HEK293 (cell line): ENCODE results near the gene INPP5F.

Source experiments
- CTCF ChIA-PET: fragments of 350-600 bp; formaldehyde crosslinking; extraction: SDS; loops from one replicate; lab custom pipeline; 2021; ENCODE audit warnings: antibody characterized with exemption; lab: Yijun Ruan, JAX
- POLR2A ChIA-PET: fragments of 300-600 bp; formaldehyde crosslinking; extraction: SDS; loops from one replicate; lab custom pipeline; 2020; ENCODE audit warnings: antibody characterized with exemption, inconsistent platforms; lab: Yijun Ruan, JAX
- H3K27ac ChIP-seq: fragments of 200-500 bp; sonication (Bioruptor generic); 2 replicates; pipeline ENCODE4 v1.5.1; 2014; ENCODE audit warnings: low read depth, low read length, control low read depth, inconsistent platforms; ENCODE audit errors: extremely low read depth
- H3K36me3 ChIP-seq, 2 experiments: fragments of 200-500 bp in 1 of 2; sonication (Bioruptor generic) in 1 of 2; 1 replicate in 1 of 2; 2 replicates in 1 of 2; pipeline ENCODE4 v1.5.1; 2014 to 2017; ENCODE audit warnings: inconsistent platforms in 2 of 2, low read length in 2 of 2; ENCODE audit not compliant: control insufficient read depth in 2 of 2, insufficient read depth in 1 of 2
- H3K4me1 ChIP-seq: fragments of 200-500 bp; sonication (Bioruptor generic); 2 replicates; pipeline ENCODE4 v1.5.1; 2014; ENCODE audit warnings: mild to moderate bottlenecking, low read length, inconsistent platforms; ENCODE audit not compliant: control insufficient read depth, insufficient read depth
- H3K4me3 ChIP-seq: 2 replicates; pipeline ENCODE4 v1.5.1; 2011; ENCODE audit warnings: low read depth, mild to moderate bottlenecking, control low read depth, low read length, moderate library complexity
- H3K9me3 ChIP-seq: fragments of 200-500 bp; sonication (Bioruptor generic); 2 replicates; pipeline ENCODE4 v1.5.1; 2014; ENCODE audit warnings: low read depth, low read length, inconsistent platforms; ENCODE audit not compliant: control insufficient read depth, insufficient read depth
- CTCF ChIP-seq: fragments of 450-650 bp; formaldehyde crosslinking; IDR thresholded peaks from 2 replicates; pipeline ENCODE4 v1.5.1; 2016; ENCODE audit warnings: missing biosample characterization, missing genetic modification characterization
- EGR2 ChIP-seq: fragments of 450-650 bp; formaldehyde crosslinking; IDR thresholded peaks from 2 replicates; pipeline ENCODE4 v1.5.1; 2016; ENCODE audit warnings: low read depth, missing biosample characterization, missing genetic modification characterization
- REST ChIP-seq: fragments of 450-650 bp; formaldehyde crosslinking; IDR thresholded peaks from 2 replicates; pipeline ENCODE4 v1.5.1; 2016; ENCODE audit warnings: missing biosample characterization, missing genetic modification characterization
- ZNF175 ChIP-seq: fragments of 450-650 bp; formaldehyde crosslinking; IDR thresholded peaks from 2 replicates; pipeline ENCODE4 v1.5.1; 2016; ENCODE audit warnings: missing biosample characterization, missing genetic modification characterization
- ZNF202 ChIP-seq: fragments of 450-650 bp; formaldehyde crosslinking; IDR thresholded peaks from 2 replicates; pipeline ENCODE4 v1.5.1; 2016; ENCODE audit warnings: missing biosample characterization, missing genetic modification characterization, borderline replicate concordance
- ZNF248 ChIP-seq: fragments of 450-650 bp; formaldehyde crosslinking; IDR thresholded peaks from 2 replicates; pipeline ENCODE4 v1.5.1; 2017; ENCODE audit warnings: missing biosample characterization, missing genetic modification characterization
- ZNF274 ChIP-seq, 2 experiments: fragments of 200-500 bp in 1 of 2; fragments of 450-650 bp in 1 of 2; sonication (Bioruptor generic) in 1 of 2; formaldehyde crosslinking in 1 of 2; IDR thresholded peaks; 2 replicates each; pipeline versions ENCODE4 v1.5.1 to v1.6.1; 2014 to 2016; ENCODE audit warnings: borderline replicate concordance in 1 of 2, inconsistent platforms in 1 of 2, low read length in 1 of 2, missing biosample characterization in 1 of 2, missing genetic modification characterization in 1 of 2
- ZNF785 ChIP-seq: fragments of 450-650 bp; formaldehyde crosslinking; IDR thresholded peaks from 2 replicates; pipeline ENCODE4 v1.5.1; 2016; ENCODE audit warnings: missing biosample characterization, missing genetic modification characterization
- ZNF830 ChIP-seq: fragments of 450-650 bp; IDR thresholded peaks from 2 replicates; pipeline ENCODE4 v1.5.0; 2018; ENCODE audit warnings: missing biosample characterization, missing genetic modification characterization, low read depth, mild to moderate bottlenecking, moderate library complexity
- TF ChIP-seq, protein P1 (sequence below): fragments of 450-650 bp; formaldehyde crosslinking; IDR thresholded peaks from 2 replicates; pipeline ENCODE4 v1.5.1; 2017; ENCODE audit warnings: missing biosample characterization, missing genetic modification characterization
- TF ChIP-seq, protein P2 (sequence below): fragments of 450-650 bp; formaldehyde crosslinking; IDR thresholded peaks from 2 replicates; pipeline ENCODE4 v1.5.1; 2016; ENCODE audit warnings: missing biosample characterization, missing genetic modification characterization

INPP5F gene

DNA sequence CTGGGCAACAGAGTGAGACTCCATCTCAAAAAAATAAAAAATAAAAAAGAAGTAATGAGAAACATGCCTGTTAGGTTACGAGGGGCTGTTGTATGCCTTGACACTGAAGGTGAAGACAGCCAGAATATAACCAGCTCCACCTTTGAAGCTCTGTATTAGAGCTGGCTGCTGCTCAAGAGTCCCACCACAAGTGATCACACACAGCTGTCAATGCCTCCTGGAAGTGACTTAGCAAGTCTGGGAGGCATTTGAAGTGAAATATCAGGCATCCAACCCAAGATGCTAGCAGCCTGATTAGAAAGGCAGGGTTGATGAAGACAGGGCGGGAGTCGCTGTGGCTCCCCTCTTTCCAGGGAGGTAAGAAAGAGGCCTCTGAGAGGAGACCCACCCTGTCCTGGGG is 34.1 kb upstream of the INPP5F start (continued):
- TF ChIP-seq ZNF202 (tag by site-specific recombination) (no peak), REST (tag by site-specific recombination) (no peak), ZNF274 (IDR thresholded peaks at IDR 0.05; ENCODE audit: low read length) (no peak), ZNF274 (tag by site-specific recombination; IDR thresholded peaks at IDR 0.05; ENCODE audit: borderline replicate concordance) (no peak), CTCF (no peak), ZNF175 (tag by site-specific recombination) (no peak), ZNF785 (tag by site-specific recombination) (no peak)
- TF ChIP-seq, protein P1, sequence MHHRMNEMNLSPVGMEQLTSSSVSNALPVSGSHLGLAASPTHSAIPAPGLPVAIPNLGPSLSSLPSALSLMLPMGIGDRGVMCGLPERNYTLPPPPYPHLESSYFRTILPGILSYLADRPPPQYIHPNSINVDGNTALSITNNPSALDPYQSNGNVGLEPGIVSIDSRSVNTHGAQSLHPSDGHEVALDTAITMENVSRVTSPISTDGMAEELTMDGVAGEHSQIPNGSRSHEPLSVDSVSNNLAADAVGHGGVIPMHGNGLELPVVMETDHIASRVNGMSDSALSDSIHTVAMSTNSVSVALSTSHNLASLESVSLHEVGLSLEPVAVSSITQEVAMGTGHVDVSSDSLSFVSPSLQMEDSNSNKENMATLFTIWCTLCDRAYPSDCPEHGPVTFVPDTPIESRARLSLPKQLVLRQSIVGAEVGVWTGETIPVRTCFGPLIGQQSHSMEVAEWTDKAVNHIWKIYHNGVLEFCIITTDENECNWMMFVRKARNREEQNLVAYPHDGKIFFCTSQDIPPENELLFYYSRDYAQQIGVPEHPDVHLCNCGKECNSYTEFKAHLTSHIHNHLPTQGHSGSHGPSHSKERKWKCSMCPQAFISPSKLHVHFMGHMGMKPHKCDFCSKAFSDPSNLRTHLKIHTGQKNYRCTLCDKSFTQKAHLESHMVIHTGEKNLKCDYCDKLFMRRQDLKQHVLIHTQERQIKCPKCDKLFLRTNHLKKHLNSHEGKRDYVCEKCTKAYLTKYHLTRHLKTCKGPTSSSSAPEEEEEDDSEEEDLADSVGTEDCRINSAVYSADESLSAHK (tag by site-specific recombination): no peak
- TF ChIP-seq, protein P2, sequence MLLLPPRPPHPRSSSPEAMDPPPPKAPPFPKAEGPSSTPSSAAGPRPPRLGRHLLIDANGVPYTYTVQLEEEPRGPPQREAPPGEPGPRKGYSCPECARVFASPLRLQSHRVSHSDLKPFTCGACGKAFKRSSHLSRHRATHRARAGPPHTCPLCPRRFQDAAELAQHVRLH: no peak

GRCh38 chr10:119693262-119693957 is 32.4 kb upstream of the INPP5F start:
- Histone ChIP-seq H3K27ac (no peak overlapping the region), H3K4me1 (no peaks in the 10 kb centered on the region), H3K9me3 (no peaks in the 10 kb centered on the region), H3K4me3 (no peak overlapping the region), H3K36me3 (no peaks in the 10 kb centered on the region)
- ChIA-PET POLR2A (interaction anchor here (1.0 kb wide), 1 partner anchor 43 kb away, joined by 3 read pairs; no protein-coding TSS in a partner anchor), CTCF (interaction anchor here (0.6 kb wide), 2 partner anchors 193 to 487 kb away, joined by 3 to 5 read pairs; no protein-coding TSS in a partner anchor)
- no peak for TF ChIP-seq ZNF248 (tag by site-specific recombination)
- no peak for TF ChIP-seq ZNF830 (tag by site-specific recombination)

DNA sequence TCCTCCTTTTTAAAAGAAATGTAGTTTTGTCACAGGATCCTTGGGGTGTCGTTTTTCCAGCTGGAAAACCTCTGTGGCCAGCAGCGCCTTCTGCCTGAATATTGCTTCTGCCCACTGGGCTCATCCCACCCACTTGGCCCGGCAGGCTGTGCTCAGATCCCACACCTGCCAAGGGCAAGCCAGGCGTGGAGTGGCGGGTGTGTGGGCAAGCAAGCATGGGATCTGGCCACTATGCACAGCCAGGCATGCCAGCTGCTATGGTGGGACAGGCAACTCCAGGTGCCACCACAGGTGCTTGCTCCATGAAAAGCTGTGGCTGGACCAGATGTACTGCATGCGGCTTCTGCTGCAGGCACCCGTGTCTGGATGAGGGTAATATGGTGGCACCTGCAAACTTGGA is 31.2 kb upstream of the INPP5F start:
- Histone ChIP-seq H3K36me3 (no peaks in the 10 kb centered on the region), H3K27ac (no peak overlapping the region), H3K9me3 (no peaks in the 10 kb centered on the region), H3K4me3 (no peak overlapping the region)
- ChIA-PET CTCF (interaction anchor here (0.8 to 2.5 kb wide), 2 partner anchors 8 to 165 kb away, joined by 4 to 12 read pairs; no protein-coding TSS in a partner anchor), POLR2A (no interaction called here)
- TF ChIP-seq EGR2 (tag by site-specific recombination) (peak; percentile 58; the same call in 1 of the 2 replicates), REST (tag by site-specific recombination) (no peak)
- TF ChIP-seq, all 188 proteins: peak for 1
- no peaks in the 10 kb centered on the region for H3K4me1 ChIP-seq
